Stimulated activated CD8-positive, alpha-beta memory T cell treated with anti-CD3 and anti-CD28 coated beads, Interleukin-4, amount 100 ng/mL, for 48 hours (primary cell): ENCODE measurements around the gene MZT2A.
A peak's percentile ranks its signal among the peaks of the same experiment; 100 is the strongest.
"Not testable (repeated sequence)": the region's sequence is repeated elsewhere in the genome, so short reads cannot be mapped to it uniquely, and the experiment has no call there.

Experiments used
- DNase-seq: peaks from one replicate; pipeline ENCODE4 v3.0.0-alpha.2; 2020

MZT2A gene, protein sequence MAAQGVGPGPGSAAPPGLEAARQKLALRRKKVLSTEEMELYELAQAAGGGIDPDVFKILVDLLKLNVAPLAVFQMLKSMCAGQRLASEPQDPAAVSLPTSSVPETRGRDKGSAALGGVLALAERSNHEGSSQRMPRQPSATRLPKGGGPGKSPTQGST

DNA sequence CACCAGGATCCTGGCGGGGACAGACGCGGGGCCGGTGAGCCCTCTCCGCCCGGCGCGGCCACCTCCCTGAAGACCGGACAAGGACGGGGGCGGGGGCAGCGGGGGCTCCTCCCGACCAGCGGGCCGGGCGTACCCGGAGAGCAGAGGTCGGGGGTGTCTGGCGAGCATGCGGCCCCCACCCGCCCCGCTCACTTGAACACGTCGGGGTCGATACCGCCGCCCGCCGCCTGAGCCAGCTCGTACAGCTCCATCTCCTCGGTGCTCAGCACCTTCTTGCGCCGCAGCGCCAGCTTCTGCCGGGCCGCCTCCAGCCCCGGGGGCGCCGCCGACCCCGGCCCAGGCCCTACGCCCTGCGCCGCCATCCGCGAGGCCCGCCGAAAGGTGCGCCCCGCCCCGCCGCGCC is at the start of gene MZT2A:
MZT2A (minus strand) TSS at position 383 of the 403 bp plus-strand sequence; CDS start at position 362, 21 bp downstream.
- not testable (repeated sequence) for DNase-seq

DNA sequence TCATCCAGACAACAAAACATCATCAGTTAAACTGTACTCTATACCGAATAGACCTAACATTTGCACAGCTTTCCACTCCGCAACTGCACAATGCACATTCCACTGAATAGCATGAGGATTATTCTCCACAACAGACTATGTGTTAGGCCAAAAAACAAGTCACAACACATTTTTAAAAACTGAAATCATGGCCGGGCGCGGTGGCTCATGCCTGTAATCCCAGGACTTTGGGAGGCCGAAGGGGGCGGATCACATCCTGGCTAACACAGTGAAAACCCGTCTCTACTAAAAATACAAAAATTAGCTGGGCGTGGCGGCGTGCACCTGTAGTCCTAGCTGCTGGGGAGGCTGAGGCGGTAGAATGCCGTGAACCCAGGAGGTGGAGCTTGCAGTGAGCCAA is 46.7 kb upstream of the MZT2A start:
- not testable (repeated sequence) for DNase-seq

DNA sequence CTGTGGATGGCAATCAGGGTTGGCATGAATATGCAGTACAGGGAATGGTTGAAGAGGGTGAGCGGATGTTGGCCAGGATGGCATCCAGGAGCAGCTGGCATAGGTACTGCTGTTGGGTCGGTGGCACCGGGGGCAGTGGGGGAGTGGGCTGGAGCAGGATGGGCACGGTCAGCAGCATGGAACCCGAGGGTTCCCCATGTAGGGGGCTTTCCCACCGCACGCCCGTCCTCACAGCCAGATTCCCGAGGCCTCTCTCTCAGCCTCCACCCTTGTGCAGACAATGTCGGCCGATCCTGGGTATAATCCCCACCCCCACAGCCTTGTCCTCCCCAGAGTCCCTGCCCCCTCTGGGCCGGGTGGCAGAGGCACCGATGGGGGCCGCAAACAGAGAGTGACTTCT is 44.6 kb upstream of the MZT2A start:
- DNase-seq = not testable (repeated sequence)

DNA sequence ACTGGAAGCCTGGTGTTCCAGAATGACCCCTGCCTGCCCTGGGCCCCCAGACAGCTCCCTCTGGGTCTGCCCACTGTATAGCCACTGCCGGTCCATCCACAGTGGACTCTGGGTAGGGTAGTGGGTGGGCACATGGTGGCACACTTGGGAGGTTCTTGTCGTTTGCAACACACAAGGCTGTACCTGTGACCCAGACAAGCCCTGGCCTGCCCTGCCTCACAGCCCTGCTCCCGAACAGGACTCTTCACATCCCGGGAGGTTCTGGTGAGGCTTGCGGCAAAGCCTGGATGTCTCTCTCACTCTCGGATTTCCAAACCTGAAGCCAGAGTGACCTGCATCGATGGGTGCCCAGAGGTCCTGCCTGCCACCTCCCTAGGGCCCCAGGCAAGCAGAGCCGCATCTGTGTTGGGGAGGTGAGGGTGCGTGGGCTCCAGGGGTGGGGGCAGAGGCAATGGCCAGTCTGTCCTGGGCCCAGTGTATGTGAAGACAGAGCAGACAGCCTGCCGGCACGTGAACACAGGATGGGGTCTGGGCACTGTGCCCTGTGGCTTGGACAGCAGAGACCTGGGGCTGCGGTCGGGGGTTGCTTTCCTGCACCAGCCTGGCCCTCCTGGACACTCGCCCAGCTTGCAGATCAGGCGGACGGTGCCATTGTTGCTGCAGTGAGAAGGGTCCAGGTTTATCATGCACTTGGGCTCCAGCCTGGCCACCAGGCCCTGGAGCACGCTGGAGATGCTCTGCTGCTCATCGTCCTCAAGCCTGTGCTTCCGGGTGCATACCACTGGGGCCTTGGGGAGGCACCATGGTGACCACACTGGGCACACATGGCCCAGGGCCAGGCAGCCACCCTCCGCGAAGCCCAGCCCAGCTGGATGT is 44.0 kb upstream of the MZT2A start:
- DNase-seq = not testable (repeated sequence)

DNA sequence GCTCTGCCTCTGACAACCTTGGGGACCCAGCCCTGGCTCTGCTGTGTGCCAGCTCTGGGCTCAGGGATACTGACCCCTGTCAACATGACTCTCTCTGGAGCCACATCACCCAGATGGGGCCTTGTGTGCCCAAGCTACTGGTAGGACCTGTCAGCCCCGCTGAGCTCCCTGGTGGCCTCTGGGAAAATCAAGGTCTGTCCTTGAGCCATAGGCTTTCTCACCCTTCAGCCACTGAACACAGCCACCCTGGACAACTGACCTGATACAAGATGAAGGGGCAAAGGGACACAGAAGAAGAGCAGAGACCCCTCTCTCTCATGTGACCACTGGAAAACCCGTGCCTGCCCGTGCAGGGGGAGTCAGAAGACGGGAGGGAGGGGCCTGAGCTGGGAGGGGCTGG is 43.3 kb upstream of the MZT2A start:
- no peak for DNase-seq

DNA sequence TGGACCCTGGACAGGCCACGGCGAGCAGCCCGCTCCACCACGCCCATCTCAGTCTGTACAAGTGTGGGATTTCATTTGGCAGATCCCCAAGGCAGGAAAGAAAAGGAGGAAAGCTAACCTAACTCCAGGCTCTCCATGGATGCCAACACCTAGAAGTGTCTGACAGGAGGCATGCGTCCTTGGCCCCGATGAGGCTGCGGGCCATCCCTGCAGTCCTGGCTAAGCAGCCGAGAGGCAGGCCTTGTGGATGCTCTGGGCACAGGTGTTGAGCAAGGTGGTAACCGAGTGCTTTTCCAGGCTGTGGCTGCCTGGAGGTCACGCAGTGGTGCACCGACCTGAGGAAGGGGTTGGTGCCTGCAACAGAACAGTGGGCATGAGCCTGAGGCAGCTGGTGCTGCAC is 42.8 kb upstream of the MZT2A start:
- DNase-seq = not testable (repeated sequence)

DNA sequence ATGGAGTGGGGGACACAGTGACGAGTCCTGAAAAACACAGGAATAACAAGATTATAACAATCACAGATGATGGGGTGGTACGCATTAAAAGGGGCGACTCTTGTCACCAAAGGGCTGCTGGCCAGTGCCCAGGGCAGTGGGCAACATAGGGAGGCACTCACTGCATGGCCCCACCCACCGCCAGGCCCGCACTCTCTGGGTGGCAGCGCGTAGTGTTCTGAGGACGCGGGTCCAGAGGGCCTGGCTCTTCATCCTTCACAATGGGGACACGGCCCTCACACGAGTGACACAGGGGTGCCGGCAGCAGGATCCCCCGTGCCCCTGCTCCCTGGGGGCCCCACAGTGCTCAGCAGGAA is 42.1 kb upstream of the MZT2A start:
- DNase-seq = not testable (repeated sequence)

DNA sequence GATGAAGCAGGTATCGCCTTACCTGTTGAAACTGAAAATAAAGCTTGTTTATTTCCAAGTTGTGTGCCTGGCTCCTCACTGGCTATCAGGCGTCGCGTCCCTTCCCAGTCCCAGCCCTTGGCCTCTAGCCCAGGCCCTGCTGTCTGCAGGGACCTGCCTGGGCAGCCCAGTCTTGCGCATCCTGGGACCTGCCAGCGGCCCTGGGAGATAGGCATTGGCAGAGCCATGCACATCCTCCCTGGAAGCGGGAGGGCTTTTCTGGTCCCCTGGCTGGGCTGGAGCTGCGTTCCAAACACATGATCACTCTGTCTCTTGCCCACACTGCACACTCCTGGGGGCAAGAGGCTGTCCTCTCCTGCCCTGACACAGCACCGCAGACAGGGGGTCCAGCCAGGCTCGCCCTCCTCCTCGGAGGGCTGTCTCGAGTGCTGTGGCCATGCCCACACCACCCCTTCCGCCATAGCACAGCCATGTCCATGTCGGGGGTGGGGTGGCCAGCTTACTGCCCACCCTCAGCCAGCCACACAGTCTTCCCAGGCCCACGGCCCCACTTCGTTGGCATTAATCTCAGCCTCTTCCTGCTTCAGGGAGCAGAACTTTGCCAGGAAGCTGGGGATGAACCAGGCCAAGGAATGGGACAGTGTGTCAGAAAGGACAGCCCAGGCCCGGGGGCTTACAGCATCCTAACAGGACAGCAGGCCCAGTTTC is 41.6 kb upstream of the MZT2A start:
- DNase-seq = not testable (repeated sequence)

DNA sequence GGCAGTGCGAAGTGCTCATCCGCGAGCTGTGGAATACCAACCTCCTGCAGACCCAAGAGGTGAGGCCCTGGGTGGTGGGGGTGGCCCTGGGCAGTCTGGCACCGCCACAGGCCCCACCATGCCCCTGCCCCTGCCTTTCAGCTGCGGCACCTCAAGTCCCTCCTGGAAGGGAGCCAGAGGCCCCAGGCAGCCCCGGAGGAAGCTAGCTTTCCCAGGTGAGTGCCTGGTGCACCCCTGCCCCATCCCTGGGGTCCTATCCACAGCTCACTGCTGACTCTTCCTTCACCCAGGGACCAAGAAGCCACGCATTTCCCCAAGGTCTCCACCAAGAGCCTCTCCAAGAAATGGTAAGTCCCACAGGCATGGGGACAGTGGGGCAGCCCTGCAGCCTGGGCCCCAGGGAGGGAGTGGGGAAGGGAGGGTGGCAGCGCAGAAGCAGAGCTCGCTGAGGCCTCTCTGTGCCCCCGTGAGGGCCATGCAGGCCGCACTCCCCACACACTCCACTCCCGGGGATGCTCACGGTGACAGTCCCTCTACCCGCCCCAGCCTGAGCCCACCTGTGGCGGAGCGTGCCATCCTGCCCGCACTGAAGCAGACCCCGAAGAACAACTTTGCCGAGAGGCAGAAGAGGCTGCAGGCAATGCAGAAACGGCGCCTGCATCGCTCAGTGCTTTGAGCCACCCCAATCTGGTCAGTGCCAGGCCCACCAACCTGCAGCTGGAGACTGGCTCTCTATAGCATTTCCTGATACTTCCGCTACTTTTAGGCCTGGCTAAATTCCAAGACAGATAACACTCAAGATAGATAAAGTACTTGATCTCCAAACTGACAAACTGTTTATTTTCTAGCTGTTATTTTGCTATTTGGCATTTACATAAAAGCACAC is 40.8 kb upstream of the MZT2A start:
- not testable (repeated sequence) for DNase-seq

DNA sequence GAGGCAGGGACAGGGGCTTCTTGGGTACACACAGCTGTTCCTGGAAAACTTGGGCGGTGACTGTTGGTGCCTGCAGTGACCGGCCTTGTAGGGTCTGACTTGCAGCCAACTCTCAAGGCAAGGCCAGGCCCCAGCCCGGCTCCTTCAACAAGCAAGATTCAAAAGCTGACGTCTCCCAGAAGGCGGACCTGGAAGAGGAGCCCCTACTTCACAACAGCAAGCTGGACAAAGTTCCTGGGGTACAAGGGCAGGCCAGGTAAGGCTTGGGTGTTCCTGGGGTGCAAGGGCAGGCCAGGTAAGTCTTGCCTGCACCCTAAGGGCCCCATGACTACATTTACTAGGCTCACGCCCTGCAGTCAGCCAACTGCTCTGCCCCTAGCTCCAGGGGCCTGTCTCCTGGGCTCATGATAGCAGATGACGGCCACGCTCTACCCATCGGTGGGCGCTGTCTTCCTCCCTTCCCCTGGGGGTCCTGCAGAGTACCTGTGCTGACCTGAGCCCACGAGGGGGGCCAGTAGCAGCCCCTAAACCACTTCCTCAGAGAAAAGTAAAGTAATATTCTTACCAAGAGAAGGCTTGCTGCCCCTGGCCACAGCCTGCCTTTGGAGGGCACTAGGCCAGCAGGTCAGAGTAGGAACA is 39.5 kb upstream of the MZT2A start:
- DNase-seq = not testable (repeated sequence)

DNA sequence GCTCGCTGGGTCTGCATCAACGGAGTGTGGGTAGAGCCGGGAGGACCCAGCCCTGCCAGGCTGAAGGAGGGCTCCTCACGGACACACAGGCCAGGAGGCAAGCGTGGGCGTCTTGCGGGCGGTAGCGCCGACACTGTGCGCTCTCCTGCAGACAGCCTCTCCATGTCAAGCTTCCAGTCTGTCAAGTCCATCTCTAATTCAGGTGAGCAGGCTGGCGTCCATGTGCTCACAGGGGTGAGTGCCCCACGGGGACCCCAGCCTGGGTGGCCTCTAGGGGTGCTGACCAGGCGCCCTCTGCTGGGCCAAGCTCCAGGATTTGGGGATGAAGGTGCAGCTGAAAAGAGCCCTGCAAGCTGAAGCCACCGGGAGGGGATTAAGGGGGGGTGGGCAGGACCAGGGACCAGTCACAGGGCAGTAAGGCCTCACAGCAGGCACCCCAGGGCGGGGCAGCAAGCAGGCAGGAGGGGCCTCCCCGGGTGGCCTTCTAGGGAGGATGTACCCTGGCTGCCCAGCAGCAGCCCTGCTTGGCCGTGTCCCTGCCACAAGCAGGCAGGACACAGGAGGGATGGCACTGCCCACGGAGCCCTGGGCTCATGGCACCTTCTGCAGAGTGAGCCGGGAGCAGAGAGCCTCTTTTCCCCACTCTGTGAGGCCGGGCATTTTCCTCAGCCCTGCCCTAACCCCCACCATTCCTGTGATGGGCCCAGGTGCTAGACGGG is 38.6 kb upstream of the MZT2A start:
- peak; percentile 23 for DNase-seq

DNA sequence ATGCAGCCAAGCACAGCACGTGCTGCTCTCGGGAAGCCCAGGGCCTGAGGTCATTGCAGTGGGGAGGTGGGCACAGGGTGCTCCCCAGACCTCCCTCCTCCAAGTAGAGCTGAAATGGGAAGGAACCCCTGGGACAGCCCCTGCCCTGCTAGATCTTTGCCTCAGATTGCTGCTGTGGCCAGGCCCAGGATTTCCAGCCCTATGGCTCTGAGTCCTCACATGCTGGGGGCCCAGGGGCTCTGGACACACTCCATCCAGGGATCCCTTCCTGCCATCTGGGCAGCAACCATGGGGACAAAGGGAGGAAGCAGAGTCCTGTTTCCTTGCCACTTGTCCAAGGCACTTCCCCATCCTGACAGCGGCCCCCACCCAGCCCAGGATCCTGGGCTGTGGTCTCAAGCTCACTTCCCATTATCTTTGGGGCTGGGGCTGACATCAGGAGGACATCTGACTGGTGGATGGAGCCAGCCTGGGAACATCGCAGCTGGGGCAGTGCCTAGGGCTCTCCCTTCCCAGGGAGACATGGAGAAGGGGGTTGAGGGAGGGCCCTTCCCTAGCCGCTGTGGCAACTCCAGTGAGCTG is 37.8 kb upstream of the MZT2A start:
- DNase-seq = peak; percentile 5

DNA sequence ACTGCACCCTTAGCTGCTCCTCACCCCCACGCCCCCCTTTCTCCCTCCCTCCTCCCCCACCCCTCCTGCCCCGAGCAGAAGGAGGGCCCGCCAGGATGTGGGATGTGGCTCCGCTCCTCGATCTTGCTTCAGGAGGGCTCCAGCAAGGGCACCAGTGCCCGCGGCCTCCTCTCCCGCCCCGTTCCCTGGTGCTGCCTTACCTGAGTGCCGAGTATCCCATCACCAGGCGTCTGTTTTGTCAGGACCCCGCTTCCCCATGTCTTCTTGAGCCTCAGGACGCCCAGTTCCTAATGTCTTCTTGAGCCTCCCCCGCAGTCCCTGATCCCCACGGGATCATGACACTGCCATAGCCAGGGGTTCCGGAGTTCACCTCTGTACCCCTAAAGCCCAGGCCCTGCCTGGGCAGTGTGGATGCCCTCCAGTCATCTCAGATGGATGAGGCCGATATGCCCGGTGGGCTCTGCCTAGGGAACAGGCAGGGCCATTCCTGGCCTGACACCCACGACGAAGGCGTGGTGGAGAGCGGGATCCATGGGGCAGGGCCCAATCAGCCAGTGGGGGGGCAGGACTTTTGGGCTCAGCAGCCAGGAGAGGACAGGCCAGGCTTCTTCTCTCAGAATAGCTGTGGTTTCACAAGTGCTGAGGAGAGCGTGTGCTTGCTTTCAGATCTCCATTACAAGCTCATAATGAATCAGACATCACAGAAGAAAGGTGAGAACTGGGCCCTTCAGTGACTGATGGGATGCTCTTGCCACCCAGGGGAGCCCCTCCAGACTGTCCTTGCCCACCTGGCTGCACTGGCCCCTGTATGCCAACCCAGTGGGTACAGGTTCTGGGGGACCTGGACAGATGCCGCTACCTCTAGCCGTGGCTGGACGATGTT is 37.0 kb upstream of the MZT2A start:
- peak; percentile 28 for DNase-seq

DNA sequence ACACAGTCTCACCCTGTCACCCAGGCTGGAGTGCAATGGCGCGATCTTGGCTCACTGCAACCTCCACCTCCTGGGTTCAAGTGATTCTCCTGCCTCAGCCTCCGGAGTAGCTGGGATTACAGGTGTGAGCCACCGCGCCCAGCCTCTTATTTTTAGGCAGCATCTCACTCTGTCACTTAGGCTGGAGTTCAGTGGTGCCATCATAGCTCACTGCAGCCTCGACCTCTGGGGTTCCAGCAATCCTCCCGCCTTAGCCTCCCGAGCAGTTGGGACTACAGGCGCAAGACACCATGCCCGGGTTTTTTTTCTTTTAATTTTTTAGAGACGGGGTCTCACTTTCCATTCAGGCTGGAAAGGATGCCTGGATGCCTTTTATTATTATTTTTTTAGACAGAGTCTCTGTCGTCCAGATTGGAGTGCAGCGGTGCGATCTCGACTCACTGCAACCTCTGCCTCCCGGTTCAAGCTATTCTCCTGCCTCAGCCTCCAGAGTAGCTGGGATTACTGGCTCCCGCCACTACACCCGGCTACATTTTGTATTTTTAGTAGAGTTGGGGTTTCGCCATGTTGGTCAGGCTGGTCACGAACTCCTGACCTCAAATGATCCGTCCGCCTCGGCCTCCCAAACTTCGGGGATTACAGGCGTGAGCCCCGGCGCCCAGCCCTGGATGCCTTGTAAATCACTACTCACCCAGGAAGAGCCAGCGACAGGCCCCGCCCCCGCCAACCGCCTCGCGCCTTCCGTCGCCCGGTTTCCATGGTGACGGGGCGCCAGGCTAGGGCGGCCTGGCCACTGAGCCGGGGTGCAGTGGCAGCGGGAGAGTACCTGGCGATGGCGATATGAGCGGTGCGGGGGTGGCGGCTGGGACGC is 35.2 kb upstream of the MZT2A start, which contains the start of gene CCDC74A:
CCDC74A (plus strand) TSS at position 758 of the 871 bp plus-strand sequence; CDS start at position 841, 83 bp downstream.
- peak; percentile 84 for DNase-seq

DNA sequence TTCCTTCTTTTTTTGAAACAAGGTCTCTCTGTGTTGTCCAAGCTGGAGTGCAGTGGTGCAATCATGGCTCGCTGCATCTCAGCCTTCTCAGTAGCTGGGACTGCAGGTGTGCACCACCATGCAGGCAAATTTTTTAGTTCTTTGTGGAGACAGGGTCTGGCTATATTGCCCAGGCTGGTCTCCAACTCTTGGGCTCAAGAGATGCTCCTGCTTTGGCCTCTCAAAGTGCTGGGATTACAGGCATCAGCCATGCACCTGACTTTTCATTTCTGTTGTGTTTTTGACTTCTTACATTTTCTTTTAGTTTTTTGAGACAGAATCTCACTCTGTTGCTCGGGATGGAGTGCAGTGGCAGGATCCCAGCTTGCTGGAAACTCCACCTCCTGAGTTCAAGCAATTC is 33.1 kb upstream of the MZT2A start:
- DNase-seq = peak; percentile 10

DNA sequence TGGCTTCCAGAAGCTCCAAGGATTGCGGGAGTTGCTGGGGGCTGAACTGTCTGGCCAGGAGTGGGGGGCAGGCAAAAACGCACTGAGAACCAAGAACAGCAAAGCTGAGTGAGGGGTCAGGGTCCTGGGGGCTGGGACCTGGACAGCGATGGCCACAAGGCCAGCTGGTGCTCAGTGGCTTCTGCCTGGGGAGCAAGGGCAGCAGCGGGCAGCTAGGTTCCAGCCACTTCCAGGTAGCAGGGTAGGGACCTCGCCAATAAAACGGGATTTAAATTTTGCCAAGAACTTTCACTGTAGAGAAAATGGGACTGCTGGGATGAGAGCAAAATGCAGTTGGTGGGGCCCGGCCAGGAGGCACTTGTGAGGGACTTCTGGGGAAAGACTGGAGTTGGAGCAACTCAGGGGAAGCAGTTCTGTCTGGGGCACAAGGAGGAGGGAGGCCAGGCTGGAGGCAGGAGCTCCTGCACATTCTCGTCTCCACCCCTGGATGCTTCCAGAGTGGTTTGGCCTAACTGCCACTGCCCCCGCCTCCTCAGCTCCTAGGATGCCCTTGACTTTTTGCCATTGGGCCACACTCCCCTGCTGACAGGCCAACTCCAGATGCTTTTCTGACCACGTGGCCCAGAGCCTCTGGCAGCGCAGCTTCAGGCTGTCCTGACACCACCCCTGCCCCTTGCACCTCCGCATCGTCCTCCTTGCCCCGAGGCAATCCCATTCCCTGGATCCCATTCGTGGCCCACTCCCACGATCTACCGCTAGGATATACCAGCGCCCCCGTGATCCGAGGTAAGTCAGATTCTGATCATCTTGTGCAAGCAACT is 30.0 kb upstream of the MZT2A start:
- DNase-seq = no peak

DNA sequence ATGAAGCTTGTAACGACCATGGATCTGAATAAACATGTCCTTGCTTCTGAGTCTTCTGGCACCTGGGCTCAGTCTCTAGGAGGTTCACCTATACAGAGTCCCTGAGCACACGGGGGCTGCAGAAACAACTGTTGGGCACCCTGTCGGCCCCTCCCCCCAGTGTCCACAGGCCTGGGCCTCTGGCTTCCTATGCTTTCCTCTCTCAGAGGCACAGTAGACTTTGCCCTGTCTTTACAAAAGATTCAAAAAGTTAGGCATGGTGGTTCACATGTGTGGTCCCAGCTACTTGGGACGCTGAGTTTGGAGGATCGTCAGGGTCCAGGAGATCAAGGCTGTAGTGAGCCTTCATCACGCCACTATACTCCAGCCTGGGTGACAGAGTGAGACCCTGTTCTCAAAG is 29.3 kb upstream of the MZT2A start:
- DNase-seq = not testable (repeated sequence)

DNA sequence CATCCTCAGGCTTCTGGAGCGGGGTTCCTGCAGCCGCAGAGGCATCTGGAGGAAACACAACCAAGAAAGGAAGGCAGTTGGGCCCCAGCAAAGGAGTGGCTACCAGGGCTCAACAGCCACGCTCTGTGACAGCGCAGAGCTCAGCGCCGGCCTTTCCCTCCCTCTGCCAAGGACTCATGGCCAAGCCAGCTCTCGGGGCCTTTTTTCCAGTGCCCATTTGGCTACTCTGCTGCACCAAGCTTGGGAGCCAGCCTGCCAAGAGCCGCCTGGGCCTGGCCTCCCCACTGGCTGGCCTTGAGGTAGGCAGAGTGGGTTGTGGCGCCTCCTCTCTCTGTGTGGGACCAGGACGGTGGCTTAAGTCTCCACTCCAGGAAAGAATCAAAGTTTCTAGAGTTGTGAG is 28.3 kb upstream of the MZT2A start:
- no peak for DNase-seq
